GM19467 (cell line): ENCODE data around the gene ADRA2A.

Experiments
- ATAC-seq: cut with Tn5 transposase; IDR thresholded peaks from one replicate; pipeline ENCODE4 v1.9.1; 2021; ENCODE audit warnings: mild to moderate bottlenecking, moderate library complexity; ENCODE audit not compliant: unreplicated experiment

ADRA2A gene

GRCh38 chr10:111076682-111077478 lies at the start of gene ADRA2A:
TSS of gene ADRA2A (plus strand) at chr10:111077029. CDS start at chr10:111077997, 968 bp downstream.
- ATAC-seq: no peak

- ATAC-seq: no peak
Measured at GRCh38 chr10:111030042-111030750, 46.6 kb upstream of the ADRA2A start.

GRCh38 chr10:111034598-111035310 lies 42.1 kb upstream of the ADRA2A start:
- no peak for ATAC-seq

- ATAC-seq: no peak
Measured at GRCh38 chr10:111035542-111035941, 41.3 kb upstream of the ADRA2A start.

- no peak for ATAC-seq
Measured at GRCh38 chr10:111037858-111038257, 39.0 kb upstream of the ADRA2A start.

GRCh38 chr10:111039522-111039921 lies 37.3 kb upstream of the ADRA2A start:
- no peak for ATAC-seq

- no peak for ATAC-seq
Measured at GRCh38 chr10:111057006-111057405, 19.8 kb upstream of the ADRA2A start.

- no peak for ATAC-seq
Measured at GRCh38 chr10:111063471-111063870, 13.4 kb upstream of the ADRA2A start.

GRCh38 chr10:111072232-111072631 lies 4.6 kb upstream of the ADRA2A start:
- no peak for ATAC-seq

- ATAC-seq: peak; percentile 20
Measured at GRCh38 chr10:111075577-111076185, 1.1 kb upstream of the ADRA2A start.

GRCh38 chr10:111076191-111076681 lies 593 bp upstream of the ADRA2A start:
- peak; percentile 78 for ATAC-seq

- ATAC-seq: no peak
Measured at GRCh38 chr10:111077479-111077784, 603 bp downstream of the ADRA2A start.

- no peak for ATAC-seq
Measured at GRCh38 chr10:111077785-111078504, 1.1 kb downstream of the ADRA2A start.

GRCh38 chr10:111078505-111079185 lies 1.8 kb downstream of the ADRA2A start:
- no peak for ATAC-seq

- ATAC-seq: no peak
Measured at GRCh38 chr10:111079241-111079760, 2.5 kb downstream of the ADRA2A start.

GRCh38 chr10:111079781-111080180 lies 3.0 kb downstream of the ADRA2A start:
- no peak for ATAC-seq

- no peak for ATAC-seq
Measured at GRCh38 chr10:111080224-111080623, 3.4 kb downstream of the ADRA2A start.

- ATAC-seq: no peak
Measured at GRCh38 chr10:111081595-111081994, 4.8 kb downstream of the ADRA2A start.

- ATAC-seq: no peak
Measured at GRCh38 chr10:111082102-111082975, 5.5 kb downstream of the ADRA2A start.
